MV-4-11 (cell line): ENCODE data around the gene MMAB.
A peak's percentile ranks its signal among the peaks of the same experiment; 100 is the strongest.
"Not testable (repeated sequence)": the region's sequence is repeated elsewhere in the genome, so short reads cannot be mapped to it uniquely, and the experiment has no call there.

ENCODE experiments used
- DNase-seq: peaks from one replicate; lab custom pipeline; 2025; lab: John Stamatoyannopoulos, UW

Gene MMAB

DNA sequence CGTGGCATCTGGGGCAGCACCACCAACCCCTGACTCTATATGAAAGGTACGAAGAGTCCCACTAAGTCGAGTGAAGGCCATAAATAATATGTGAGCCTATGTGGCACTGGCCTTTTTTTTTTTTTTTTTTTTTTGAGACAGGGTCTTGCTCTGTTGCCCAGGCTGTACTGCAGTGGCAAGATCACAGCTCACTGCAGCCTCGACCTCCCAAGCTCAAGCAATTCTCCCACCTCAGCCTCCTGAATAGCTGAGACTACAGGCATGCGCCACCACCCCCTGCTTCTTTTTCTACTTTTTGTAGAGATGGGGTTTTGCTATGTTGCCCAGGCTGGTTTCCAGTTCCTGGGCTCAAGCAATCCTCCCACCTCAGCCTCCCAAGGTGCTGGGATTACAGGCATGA is 28.8 kb upstream of the MMAB start:
- not testable (repeated sequence) for DNase-seq

DNA sequence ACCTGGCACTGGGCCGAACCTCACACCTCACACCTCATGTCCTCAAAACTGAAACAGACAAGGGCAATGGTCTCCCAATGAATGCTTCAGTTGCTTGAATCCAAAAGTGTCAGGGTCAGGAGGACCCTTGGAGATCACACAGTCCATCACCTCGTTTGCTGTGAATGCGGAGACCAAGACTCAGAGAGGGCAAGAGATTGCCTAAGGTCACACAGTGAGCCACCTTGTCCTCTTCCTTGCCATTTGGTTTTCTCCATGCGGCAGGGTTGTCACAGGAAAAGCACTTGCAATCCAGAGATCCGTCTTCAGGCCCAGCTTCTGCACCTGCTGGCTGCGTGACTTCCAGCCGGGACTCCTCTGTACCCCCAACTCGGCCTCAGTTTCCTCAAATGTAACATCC is 28.3 kb upstream of the MMAB start:
- DNase-seq = no peak

GRCh38 chr12:109600995-109601394 is 27.7 kb upstream of the MMAB start:
- DNase-seq = no peak

DNA sequence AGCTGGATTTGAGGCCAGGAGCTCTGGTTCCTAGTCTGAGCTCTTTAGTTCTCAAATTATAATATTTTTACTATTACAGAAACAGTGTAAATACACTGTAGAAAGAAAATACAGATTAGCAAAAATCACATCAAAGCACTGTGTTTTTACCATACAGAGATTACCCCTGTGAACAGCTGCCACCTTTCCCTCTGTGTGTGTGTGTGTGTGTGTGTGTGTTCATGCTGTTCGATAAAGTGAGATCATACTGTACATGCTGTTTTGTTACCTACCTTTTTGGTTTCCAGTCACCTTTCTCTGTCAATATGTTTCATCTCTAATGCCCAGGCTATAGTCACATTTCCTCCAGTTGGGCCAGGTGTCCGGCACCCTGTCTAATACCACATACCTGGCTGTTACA is 27.2 kb upstream of the MMAB start:
- no peak for DNase-seq

DNA sequence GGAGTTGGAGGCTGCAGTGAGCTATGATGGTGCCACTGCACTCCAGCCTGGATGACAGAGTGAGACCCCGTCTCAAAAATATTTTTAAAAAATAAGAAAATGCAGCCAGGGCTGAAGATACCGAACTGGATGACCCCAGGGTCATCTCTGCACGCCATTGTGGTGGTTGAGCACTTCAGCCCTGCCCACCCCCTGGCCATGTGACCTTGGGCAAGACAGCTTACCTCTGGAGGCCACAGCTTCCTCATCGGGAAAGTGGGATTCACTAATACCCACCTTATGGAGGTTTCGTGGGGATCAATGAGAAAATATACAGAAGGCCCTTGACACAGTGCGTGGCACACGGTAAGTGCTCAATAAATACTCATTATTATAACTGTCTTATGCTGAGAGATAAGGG is 25.8 kb upstream of the MMAB start:
- no peak for DNase-seq

GRCh38 chr12:109598428-109598854 is 25.1 kb upstream of the MMAB start:
- DNase-seq = no peak

GRCh38 chr12:109597795-109598427 is 24.6 kb upstream of the MMAB start:
- peak; percentile 39 for DNase-seq

GRCh38 chr12:109597414-109597794 is 24.1 kb upstream of the MMAB start:
- no peak for DNase-seq

GRCh38 chr12:109596418-109597244 is 23.3 kb upstream of the MMAB start:
- DNase-seq = no peak

- DNase-seq = peak; percentile 79
Observed at GRCh38 chr12:109595321-109595902, 22.1 kb upstream of the MMAB start.

GRCh38 chr12:109594556-109595317 is 21.4 kb upstream of the MMAB start:
- no peak for DNase-seq

- no peak for DNase-seq
Observed at GRCh38 chr12:109592905-109593272, 19.6 kb upstream of the MMAB start.

- no peak for DNase-seq
Observed at GRCh38 chr12:109592195-109592904, 19.0 kb upstream of the MMAB start.

- no peak for DNase-seq
Observed at GRCh38 chr12:109591041-109591440, 17.7 kb upstream of the MMAB start.

DNA sequence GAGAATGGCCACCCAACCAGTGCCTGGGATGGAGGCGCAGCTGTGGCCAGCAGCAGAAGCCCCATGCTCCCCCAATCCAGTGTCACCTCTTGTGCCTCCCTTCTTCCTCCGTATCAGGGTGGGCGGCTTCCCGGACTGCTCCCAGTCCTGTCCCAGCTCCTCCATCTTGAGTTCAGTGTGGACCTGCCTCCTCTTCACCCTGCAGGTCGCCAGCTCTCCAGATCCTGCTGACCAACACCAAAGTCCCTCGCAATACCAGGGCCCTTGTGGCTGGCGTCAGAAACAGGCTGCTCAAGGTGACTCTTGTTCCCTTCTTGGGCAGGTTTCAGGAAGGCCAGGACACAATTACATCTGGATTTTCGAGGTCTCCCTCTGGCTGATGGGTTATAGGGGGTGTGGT is 17.3 kb upstream of the MMAB start:
- no peak for DNase-seq

DNA sequence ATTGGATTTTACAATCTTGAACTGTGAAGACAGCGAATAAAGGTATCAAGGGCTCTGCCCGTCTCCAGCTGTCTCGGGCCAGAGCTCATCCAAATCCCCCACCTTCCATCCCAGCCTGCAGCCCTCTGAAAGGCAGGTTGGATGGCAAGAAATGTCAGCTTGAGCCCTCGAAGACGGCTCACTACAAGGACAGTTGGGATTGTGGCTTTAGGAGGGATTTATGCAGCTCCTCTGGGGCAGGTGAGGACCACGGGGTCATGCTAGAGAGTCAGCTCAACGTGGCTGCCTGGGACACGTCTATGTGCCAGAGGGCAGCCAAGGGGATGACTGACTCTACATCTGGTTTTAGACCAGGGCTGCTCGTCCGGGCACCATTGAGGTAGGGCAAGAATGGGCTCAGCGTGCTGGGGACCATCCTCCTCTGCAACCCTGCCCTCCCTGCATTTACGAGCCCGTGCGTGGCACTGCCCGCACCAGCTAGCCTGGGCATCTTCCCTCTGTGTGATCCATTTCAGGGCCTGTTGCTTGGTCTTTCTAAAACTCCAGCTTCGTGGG is 16.5 kb upstream of the MMAB start:
- DNase-seq = no peak

DNA sequence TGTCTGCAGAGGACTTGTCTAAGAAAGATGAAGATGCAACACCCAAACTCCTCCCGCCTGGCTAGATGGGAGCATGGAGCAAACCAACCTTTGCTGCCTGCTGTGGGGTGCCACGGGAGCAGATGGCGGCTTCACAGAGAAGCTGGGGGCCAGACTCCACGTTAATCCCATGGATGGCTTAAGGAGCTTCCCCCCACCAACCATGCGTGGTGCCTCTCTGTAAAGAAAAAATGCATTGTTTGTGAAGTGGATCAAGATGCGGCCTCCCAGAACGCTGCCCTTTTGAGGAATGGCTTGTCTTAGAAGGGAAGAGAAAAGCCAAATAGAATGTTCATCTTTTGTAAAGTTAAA is 15.9 kb upstream of the MMAB start:
- DNase-seq = no peak

- DNase-seq = no peak
Observed at GRCh38 chr12:109588461-109589239, 15.3 kb upstream of the MMAB start.

- DNase-seq = no peak
Observed at GRCh38 chr12:109587921-109588320, 14.6 kb upstream of the MMAB start.

- no peak for DNase-seq
Observed at GRCh38 chr12:109586385-109587296, 13.3 kb upstream of the MMAB start.
